ENCODE measurements around the gene HPCAL1. TPM values are rescaled to one million over a fixed set of nuclear protein-coding genes. Genes with fewer than 3 reads are reported as not detected.

HPCAL1 gene
- total and polyA plus RNA-seq, 8 donors: 14.0 to 571 (median 85.4) TPM

- peak overlapping the region in 2 of 4 donors; percentile 3 to 10 for H3K4me3 ChIP-seq
- intact Hi-C loops (cut with DNase I; ENCODE audit: low total_unique reads): no loop called here
- DNase-seq: peak; percentile 93 to 96
- 14 to 30% (median 18%) methylated on average over 19 to 24 of the region's 24 CpGs for WGBS, 5 donors
- H3K27ac ChIP-seq: peak overlapping the region; percentile 55 to 90 (median 84)
- peaks cover 0 to 14% (median 5%) of the 10 kb centered on the region in 4 donors for H3K36me3 ChIP-seq
- H3K27me3 ChIP-seq: no peaks in the 10 kb centered on the region
- no peak for TF ChIP-seq POLR2A (IDR thresholded peaks at IDR 0.05)
- TF ChIP-seq, protein P1, sequence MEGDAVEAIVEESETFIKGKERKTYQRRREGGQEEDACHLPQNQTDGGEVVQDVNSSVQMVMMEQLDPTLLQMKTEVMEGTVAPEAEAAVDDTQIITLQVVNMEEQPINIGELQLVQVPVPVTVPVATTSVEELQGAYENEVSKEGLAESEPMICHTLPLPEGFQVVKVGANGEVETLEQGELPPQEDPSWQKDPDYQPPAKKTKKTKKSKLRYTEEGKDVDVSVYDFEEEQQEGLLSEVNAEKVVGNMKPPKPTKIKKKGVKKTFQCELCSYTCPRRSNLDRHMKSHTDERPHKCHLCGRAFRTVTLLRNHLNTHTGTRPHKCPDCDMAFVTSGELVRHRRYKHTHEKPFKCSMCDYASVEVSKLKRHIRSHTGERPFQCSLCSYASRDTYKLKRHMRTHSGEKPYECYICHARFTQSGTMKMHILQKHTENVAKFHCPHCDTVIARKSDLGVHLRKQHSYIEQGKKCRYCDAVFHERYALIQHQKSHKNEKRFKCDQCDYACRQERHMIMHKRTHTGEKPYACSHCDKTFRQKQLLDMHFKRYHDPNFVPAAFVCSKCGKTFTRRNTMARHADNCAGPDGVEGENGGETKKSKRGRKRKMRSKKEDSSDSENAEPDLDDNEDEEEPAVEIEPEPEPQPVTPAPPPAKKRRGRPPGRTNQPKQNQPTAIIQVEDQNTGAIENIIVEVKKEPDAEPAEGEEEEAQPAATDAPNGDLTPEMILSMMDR (IDR thresholded peaks at IDR 0.05): peak in 6 of 7 experiments; percentile 54 to 98 (median 94)
- TF ChIP-seq POLR2AphosphoS5 (IDR thresholded peaks at IDR 0.05): peak in 2 of 3 donors; percentile 25 to 66
- H3K9me3 ChIP-seq: no peaks in the 10 kb centered on the region
- peaks cover 49 to 85% (median 59%) of the 10 kb centered on the region in 4 donors for H3K4me1 ChIP-seq
These were observed 106.2 kb downstream of the HPCAL1 start for GRCh38 chr2:10408649-10409579.

- Histone ChIP-seq H3K9me3 (no peaks in the 10 kb centered on the region), H3K4me1 (peaks cover 52 to 85% (median 64%) of the 10 kb centered on the region in 4 donors), H3K4me3 (no peak overlapping the region), H3K27ac (peak overlapping the region in 2 of 5 donors; percentile 59 to 88), H3K27me3 (no peaks in the 10 kb centered on the region), H3K36me3 (peaks cover 0 to 5% (median 2%) of the 10 kb centered on the region in 4 donors)
- intact Hi-C loops (cut with DNase I; ENCODE audit: low total_unique reads): no loop called here
- WGBS, 5 donors: 70 to 78% (median 75%) methylated on average over 14 of the region's 14 CpGs
- TF ChIP-seq POLR2A (IDR thresholded peaks at IDR 0.05): no peak
- peak in 1 of 2 donors; percentile 60 for DNase-seq
These were observed 107.5 kb downstream of the HPCAL1 start for GRCh38 chr2:10410001-10410822.

GRCh38 chr2:10410823-10411437 lies 108.2 kb downstream of the HPCAL1 start:
- WGBS, 5 donors: 84 to 88% (median 85%) methylated on average over 11 to 13 of the region's 13 CpGs
- Histone ChIP-seq H3K4me1 (peaks cover 47 to 85% (median 62%) of the 10 kb centered on the region in 4 donors), H3K9me3 (no peaks in the 10 kb centered on the region), H3K36me3 (peaks cover 0 to 5% (median 2%) of the 10 kb centered on the region in 4 donors), H3K4me3 (no peak overlapping the region), H3K27me3 (no peaks in the 10 kb centered on the region), H3K27ac (peak overlapping the region in 2 of 5 donors; percentile 54 to 59)
- intact Hi-C loops (cut with DNase I; ENCODE audit: low total_unique reads): no loop called here
- peak in 1 of 2 donors; percentile 44 for DNase-seq
- TF ChIP-seq, protein P1 (IDR thresholded peaks at IDR 0.05): no peak
- TF ChIP-seq POLR2A (IDR thresholded peaks at IDR 0.05): no peak
- no peak for TF ChIP-seq EP300 (IDR thresholded peaks at IDR 0.05)
- no peak for TF ChIP-seq POLR2AphosphoS5 (IDR thresholded peaks at IDR 0.05)

DNA sequence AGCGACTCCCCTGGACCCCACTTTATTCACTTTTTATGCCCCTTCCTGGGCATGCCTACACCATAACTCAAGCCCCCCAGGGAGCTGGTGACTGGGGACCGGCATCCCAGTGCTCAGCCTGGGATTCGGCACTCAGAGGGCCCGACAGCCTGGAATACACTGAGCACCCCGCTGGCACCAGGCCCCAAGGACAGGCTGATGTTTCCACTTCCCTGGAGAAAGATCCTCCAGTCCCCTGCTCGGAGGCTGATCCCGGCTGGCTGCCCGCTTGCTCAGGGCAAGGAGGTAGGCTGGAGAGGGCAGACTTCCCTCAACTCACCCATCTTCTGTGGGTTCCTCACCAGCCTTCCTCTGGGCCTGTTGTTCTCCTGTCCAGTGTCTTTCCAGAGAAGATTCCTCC lies 108.9 kb downstream of the HPCAL1 start:
- no peak for DNase-seq
- intact Hi-C loops (cut with DNase I; ENCODE audit: low total_unique reads): no loop called here
- Histone ChIP-seq H3K9me3 (no peaks in the 10 kb centered on the region), H3K4me3 (no peak overlapping the region), H3K27me3 (no peaks in the 10 kb centered on the region), H3K27ac (peak overlapping the region in 1 of 5 donors; percentile 54), H3K4me1 (peaks cover 41 to 78% (median 57%) of the 10 kb centered on the region in 4 donors), H3K36me3 (peaks cover 0 to 5% (median 0%) of the 10 kb centered on the region in 4 donors)
- WGBS, 5 donors: 84 to 97% (median 92%) methylated on average over 8 of the region's 8 CpGs
- TF ChIP-seq, protein P1 (IDR thresholded peaks at IDR 0.05): no peak
- TF ChIP-seq POLR2A (IDR thresholded peaks at IDR 0.05): no peak
- TF ChIP-seq EP300 (IDR thresholded peaks at IDR 0.05): no peak
- no peak for TF ChIP-seq POLR2AphosphoS5 (IDR thresholded peaks at IDR 0.05)
